NK-92 (cell line): ENCODE measurements around the gene PTPRN2.

Experiments used
- DNase-seq: peaks from one replicate; lab custom pipeline; 2025; ENCODE audit not compliant: unreplicated experiment; lab: John Stamatoyannopoulos, UW

The PTPRN2 gene

DNA sequence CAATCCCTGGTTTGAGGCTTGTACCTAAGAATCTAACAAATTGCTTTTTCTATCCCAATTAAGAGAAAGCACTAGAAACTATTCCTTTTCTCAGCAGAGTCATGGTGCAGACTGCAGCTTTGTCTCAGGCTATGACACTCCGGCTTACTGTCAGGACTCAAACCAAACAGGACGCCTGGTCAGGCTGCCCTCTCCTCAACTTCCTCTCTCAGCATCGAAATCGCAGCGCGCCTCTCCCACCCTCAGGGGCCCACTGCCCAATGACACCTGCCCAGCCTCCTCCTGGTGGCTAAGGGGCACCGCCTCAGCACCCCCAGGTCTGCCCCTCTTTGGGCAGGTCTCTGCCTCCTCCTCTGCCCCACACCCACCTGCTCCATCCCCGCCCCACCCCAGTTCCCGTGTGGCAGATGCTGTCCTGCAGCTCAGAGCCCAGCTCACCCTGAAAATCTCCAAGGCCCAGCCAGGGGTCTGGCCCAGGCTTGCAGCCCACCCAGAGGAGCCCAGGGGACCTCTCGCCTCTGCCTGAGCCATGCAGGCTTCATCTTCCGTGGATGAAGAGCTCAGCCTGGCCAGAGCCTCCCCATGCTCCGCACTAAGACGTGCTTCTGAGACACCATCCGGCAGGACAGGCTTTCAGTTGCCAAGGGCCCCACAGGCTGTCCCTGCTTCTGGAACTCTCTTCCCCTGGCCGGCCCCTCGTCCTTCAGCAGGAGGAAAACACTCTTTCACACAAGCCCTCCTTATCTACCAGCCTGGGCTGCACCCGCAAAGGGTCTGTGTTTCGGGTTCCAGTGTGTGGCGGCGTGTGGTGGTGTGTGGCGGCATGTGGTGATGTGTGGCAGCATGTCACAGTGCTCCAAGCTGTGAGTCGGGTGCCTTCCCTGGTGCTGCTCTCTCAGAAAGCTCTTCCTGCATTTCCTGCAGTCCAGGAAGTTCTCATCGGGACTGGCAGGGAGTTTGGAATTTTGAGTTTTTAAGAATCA is 16.4 kb upstream of the PTPRN2 start:
- DNase-seq, result no peak

DNA sequence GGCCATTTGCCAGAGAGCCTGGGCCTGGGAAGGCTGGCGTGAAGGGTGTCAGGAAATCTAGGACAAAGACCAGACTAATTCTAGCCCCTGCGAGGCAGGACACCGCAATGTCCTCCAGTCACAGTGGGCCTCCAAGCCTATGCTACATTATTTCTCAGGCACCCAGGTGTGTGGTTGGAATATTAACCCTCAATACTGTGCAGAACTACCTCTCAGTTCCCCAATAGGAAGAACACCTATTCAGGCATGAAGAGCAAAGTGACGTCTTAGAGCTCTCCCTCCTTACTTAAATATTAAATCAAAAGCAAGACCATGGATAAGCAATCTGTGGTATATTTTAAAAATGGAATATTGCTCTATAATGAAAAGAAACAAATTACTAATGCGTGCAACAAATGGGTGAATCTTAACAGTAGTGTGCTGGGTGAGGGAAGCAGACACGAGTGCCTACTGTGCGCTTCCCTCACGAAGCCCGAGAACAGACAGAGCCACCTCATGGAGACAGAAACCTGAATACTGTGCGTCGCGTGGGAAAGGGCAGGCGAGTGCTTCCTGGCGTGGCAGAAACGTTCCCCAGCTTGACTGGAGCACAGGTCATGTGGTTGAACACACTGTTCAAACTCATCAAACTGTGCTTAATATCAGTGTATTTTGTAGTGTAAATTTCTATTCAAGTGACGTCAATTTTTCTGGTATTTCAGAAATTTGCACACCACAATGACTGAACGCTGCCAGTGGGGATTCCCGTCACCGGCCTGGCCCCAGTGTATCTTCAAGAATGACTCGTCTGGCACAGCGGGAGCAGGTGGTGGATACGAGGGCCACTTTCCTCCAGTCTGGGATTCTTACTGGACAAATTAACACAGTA is 15.5 kb upstream of the PTPRN2 start:
- no peak for DNase-seq

DNA sequence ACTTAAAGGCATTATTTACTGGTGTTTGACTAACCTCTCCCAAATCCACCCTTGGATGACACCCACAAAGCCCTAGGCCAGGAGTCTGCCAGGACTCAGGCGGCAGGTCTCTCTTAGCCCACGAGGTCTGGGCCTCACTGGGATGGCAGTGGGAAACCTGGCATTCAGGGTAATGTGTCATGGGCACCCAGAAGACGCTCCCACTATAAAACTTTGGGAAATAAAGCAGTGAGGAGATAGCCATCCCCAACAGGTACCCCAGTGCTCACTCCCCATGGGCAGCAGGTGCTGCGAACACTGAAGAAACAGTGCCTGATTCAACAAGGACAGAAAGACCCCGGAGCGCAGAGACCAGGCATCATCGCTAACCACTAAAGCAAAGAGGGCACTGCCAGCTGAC is 14.4 kb upstream of the PTPRN2 start:
- DNase-seq, result no peak

GRCh38 chr7:158601090-158601489 is 13.5 kb upstream of the PTPRN2 start:
- DNase-seq, result no peak

DNA sequence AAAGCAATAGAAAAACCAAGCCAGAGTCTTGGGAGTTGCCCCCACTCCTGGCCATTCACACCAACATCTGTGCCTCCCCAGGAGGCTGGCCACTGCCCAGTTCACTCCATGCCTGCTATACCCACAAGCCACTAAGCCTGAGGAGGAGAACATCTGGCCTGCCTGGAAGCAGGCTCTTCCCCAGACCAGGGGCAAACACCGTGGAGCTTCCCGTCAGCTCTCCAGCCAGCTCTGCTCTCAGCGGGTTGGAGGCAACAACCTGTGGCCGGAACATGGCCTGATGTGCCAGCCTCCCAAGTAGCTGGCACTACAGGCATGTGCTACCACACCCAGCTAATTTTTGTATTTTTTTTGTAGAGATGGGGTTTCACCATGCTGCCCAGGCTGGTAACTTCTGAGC is 9.1 kb upstream of the PTPRN2 start:
- DNase-seq, result no peak

- no peak for DNase-seq
These were observed 8.7 kb upstream of the PTPRN2 start for GRCh38 chr7:158596309-158596708.

DNA sequence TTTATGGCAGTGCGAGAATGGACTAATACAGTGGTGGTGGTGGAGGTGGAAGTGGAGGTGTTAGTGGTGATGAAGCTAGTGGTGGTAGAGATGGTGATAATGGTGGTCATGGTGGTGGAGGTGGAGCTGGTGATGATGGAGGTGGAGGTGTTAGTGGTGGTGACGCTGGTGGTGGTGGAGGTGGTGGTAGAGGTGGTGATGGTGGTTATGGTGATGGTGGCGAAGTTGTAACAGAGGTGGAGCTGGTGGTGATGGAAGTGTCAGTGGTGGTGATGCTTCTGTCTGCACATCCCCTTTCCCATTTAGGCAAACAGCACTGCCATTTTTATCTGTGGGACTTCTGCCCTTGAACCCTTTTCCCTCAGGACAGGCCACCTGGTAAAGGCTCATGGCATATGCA is 7.4 kb upstream of the PTPRN2 start:
- DNase-seq, result no peak

DNA sequence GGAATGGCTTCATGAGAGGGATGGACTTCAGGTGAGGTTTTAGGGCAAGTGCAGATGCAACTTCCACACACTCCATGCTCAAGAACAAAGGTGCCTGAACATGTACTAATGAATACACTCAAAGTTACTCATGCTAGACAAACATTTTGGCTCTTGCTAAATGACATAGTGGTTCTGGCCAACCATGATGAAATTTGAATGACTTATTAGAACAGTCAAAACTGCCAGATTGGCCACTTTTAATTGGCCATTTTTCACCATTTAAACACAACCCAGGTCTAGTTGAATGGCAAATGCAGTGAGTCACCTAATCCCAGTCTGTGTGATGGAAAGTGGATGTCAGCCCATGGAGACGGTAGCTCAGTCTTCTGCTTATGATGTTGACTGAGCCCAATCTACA is 4.9 kb upstream of the PTPRN2 start:
- DNase-seq, result no peak

GRCh38 chr7:158591944-158592343 is 4.3 kb upstream of the PTPRN2 start:
- DNase-seq, result no peak

DNA sequence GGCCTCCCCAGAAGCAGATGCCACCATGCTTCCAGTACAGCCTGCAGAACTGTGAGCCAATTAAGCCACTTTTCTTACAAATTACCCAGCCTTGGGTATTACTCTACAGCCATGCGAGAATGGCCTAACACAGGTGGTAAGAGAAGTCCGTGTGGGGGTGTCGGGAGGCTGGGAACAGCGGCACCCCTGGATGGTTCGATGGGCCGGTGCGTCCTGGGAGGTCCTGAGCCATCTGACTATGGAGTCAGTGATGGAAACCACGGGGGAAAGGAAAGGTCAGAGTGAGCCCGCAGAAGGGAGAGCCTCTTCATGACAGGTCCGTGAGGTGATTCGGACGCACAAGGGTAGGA is 2.5 kb upstream of the PTPRN2 start:
- no peak for DNase-seq

DNA sequence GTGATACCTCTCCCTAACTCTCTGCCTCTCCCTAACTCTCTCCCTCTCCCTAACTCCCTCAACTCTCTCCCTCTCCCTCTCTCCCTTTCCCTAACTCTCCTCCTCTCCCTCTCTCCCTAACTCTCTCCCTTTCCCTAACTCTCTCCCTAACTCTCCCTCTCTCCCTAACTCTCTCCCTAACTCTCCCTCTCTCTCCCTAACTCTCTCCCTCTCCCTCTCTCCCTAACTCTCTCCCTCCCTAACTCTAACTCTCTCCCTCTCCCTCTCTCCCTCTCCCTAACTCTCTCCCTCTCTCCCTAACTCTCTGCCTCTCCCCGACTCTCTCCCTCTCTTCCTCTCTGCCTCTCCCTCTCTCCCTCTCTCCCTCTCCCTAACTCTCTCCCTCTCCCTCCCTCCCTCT is 2.0 kb upstream of the PTPRN2 start:
- no peak for DNase-seq

DNA sequence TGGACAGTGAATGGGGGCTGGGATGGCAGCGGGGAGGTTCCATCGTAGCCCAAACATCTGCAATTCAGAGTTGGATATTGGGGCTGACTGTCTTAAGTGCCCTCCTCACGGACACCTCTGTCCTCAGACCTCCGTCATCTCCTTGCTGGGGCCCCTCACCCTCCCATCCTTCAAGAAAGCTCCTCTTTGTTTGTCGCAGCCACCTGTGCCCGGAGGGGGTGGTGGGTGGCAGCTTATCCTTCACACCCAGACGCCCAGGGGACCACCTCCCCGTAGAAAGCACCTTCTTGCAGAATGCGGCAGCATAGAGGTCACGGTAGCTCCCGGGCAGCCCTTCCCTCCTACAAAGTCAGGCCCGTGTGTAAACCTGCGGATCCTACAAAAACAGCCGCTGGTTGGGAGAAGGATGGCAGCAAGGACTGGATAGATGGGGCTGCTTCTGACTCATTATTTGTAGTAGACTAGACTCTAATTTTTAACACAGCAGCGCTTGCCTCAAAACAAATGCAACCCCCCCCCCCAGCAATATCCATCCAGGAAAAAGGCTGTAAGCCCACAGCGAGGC is 1.3 kb upstream of the PTPRN2 start:
- no peak for DNase-seq

GRCh38 chr7:158588085-158588877 is 658 bp upstream of the PTPRN2 start:
- no peak for DNase-seq

DNA sequence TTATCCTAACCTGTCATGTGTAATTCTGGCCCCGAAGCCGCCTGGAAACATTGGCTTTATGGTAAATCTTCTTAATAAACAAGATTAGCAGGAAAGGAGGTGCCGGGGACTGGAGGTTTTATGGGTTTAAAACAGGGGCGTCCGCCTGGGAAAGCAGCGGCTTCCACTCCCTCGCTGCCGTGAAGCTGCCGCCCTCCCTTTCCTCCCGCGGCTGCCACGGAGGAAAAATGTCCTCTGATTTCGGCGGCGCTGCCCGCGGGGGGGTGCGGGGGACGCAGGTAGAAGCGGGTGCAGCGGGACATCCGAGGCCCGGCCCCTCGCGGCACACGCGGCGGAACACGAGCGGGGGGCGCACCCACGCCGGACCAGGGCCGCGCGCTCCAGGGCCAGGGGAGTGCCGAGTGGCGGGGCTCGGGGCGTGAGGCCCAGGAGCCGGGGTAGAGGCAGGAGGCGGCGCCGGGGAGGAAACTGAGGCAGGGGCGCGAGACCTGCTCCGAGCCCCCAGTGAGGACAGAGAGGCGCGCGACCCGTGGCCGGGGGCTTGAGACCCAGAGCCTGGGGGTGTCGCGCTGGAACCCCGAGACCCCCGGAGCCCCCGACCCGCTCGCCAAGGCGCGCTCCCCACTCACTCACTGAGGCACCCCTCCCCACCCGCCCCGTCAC is 993 bp downstream of the PTPRN2 start:
- no peak for DNase-seq

DNA sequence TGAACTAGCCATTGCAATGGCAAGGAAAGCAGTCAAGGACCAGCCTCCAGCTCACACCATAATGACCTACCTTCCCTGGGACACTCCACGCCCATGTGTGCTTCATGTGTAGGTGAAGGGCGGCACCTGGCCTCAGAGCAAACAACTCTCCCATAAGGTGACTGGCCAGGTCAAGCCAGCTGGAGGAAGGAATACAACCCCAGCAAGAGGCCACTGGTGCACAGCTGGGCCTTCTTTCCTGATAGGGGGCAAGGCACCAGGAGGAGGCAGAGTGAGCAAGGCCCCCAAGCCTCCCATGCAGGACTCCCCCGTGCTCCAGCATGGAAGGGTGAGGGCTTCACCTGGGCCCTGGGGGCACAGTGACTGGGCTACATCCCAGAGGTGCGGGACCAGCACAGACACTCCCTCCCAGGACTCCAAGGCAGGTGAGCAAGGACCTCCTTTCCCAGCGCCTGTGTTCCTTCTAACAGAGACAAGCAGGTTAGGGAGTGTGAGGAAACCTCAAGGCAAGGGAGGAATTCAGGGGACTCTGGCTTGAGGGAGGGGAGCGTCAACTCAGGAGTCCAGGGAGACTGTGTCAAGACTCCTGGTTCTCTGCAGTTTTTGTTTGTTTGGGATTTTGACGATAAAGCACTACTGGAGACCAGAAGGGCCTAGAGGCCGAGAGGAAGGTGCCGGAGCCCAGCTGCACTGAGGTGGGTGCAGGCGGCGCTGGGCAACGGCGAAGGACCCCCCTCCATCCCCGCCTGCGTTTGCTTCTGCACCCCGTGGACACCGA is 1.7 kb downstream of the PTPRN2 start:
- DNase-seq, result no peak

DNA sequence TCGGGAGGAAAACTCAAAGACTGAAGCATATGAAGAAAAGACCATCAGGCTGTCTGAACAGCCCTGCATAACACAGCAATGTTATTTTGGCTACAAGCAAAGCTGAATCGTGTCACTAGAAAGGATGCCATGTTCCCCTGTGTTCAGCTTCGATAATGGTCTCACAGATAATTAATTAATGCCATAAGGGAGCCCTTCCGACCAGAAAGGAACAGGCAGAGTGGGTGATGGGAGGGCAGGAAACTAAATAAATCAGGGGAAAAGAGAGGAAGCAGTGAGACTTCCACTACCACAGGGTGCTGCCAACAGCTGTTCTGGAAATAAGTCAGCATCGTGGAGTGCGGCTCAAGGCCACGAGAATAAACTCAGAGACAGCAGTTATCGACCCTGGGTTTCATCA is 3.2 kb downstream of the PTPRN2 start:
- DNase-seq, result no peak

GRCh38 chr7:158583810-158584209 is 3.8 kb downstream of the PTPRN2 start:
- no peak for DNase-seq

DNA sequence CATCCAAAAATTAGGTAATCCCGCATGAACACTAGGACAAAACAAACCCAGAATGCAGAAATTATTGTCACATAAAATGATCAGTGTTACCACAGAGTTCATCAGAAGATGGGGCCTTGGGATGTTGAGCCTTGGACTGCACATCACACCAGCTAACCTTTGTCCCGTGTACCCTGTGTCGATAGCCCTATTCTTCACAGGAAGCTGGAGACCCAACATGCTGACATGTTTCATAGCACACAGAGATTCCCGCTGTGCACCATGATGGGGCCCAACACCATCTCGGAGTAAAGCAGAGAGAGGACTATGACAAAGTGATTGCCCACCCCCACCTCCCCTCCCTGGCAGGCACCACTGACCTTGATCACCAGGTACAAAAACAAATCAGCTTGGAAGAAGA is 4.5 kb downstream of the PTPRN2 start:
- no peak for DNase-seq

GRCh38 chr7:158582089-158582456 is 5.5 kb downstream of the PTPRN2 start:
- DNase-seq, result no peak
